SK-N-SH (cell line): ENCODE data around the gene CCL2.

Experiments used
- CHD2 ChIP-seq: fragments of 150-350 bp; IDR thresholded peaks from 2 replicates; pipeline ENCODE4 v1.6.1; 2018; ENCODE audit warnings: low read length; ENCODE audit not compliant: partially characterized antibody
- CTCF ChIP-seq: fragments of 200-600 bp; sonication (generic); IDR thresholded peaks from 2 replicates; pipeline ENCODE4 v1.6.1; 2017; ENCODE audit warnings: antibody characterized with exemption, mild to moderate bottlenecking, moderate library complexity
- EP300 ChIP-seq, 2 experiments: IDR thresholded peaks; 2 replicates each; pipeline versions ENCODE4 v1.4.0 to v1.6.1; 2012; ENCODE audit warnings: borderline replicate concordance in 1 of 2, low read depth in 1 of 2, low read length in 1 of 2
- EZH2phosphoT487 ChIP-seq: fragments of 200-600 bp; sonication (generic); IDR thresholded peaks from 2 replicates; pipeline ENCODE4 v1.6.1; 2017; ENCODE audit warnings: low read depth, mixed run types, mild to moderate bottlenecking, antibody characterized with exemption, moderate library complexity, borderline replicate concordance
- JUND ChIP-seq: IDR thresholded peaks from 2 replicates; pipeline ENCODE4 v1.4.0; 2012
- MXI1 ChIP-seq: IDR thresholded peaks from 2 replicates; pipeline ENCODE4 v1.6.1; 2012; ENCODE audit warnings: mild to moderate bottlenecking, low read depth, low read length, improper control_type of control experiment
- NFIC ChIP-seq: IDR thresholded peaks from 2 replicates; pipeline ENCODE4 v1.4.0; 2012; ENCODE audit warnings: borderline replicate concordance
- SIN3A ChIP-seq: IDR thresholded peaks from 2 replicates; pipeline ENCODE4 v1.6.1; 2012; ENCODE audit warnings: low read depth, mild to moderate bottlenecking, low read length, moderate library complexity, borderline replicate concordance
- TAF1 ChIP-seq: IDR thresholded peaks from 2 replicates; pipeline ENCODE4 v1.6.1; 2012; ENCODE audit warnings: low read depth, mild to moderate bottlenecking, low read length, moderate library complexity, borderline replicate concordance
- TCF12 ChIP-seq: IDR thresholded peaks from 2 replicates; pipeline ENCODE4 v1.4.0; 2012
- USF2 ChIP-seq: fragments of 150-350 bp; IDR thresholded peaks from 2 replicates; pipeline ENCODE4 v1.6.1; 2017; ENCODE audit warnings: antibody characterized with exemption, low read length, low read depth, borderline replicate concordance
- TF ChIP-seq, protein P1 (sequence below): IDR thresholded peaks from 2 replicates; pipeline ENCODE4 v1.4.0; 2012; ENCODE audit warnings: low read depth, borderline replicate concordance
- TF ChIP-seq, protein P2 (sequence below): IDR thresholded peaks from 2 replicates; pipeline ENCODE4 v1.4.0; 2012; ENCODE audit warnings: low read depth
- TF ChIP-seq, protein P3 (sequence below): IDR thresholded peaks from 2 replicates; pipeline ENCODE4 v1.4.0; 2012; ENCODE audit warnings: low read depth, borderline replicate concordance

DNA sequence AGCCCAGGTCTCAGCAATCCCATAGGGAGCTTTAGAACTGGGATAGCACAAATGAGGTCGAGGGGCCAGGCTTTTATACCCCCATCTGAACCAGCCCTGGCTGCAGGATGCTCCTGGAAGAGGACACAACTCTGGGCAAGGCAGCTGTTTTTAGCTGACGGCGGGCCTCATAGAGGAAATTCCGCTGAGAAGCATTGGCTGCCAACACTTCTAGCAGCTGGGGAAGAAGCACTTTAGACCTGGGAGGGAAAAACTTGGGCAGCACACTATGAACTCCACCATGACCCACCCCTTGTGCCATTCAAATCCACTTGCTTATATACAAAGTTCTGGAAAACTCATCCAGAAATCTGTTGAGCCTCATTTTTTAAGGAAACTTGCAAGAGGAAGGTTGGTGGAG is 35.5 kb downstream of the CCL2 start:
- TF ChIP-seq EP300 (IDR thresholded peaks at IDR 0.05; ENCODE audit: borderline replicate concordance in 1 of 2, low read depth in 1 of 2, low read length in 1 of 2) (no peak), CTCF (no peak), CHD2 (no peak), JUND (no peak), EZH2phosphoT487 (no peak), SIN3A (no peak), TCF12 (no peak), USF2 (no peak), NFIC (no peak), TAF1 (no peak), MXI1 (no peak)
- TF ChIP-seq, protein P1, sequence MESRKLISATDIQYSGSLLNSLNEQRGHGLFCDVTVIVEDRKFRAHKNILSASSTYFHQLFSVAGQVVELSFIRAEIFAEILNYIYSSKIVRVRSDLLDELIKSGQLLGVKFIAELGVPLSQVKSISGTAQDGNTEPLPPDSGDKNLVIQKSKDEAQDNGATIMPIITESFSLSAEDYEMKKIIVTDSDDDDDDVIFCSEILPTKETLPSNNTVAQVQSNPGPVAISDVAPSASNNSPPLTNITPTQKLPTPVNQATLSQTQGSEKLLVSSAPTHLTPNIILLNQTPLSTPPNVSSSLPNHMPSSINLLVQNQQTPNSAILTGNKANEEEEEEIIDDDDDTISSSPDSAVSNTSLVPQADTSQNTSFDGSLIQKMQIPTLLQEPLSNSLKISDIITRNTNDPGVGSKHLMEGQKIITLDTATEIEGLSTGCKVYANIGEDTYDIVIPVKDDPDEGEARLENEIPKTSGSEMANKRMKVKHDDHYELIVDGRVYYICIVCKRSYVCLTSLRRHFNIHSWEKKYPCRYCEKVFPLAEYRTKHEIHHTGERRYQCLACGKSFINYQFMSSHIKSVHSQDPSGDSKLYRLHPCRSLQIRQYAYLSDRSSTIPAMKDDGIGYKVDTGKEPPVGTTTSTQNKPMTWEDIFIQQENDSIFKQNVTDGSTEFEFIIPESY, result no peak
- TF ChIP-seq, protein P2, sequence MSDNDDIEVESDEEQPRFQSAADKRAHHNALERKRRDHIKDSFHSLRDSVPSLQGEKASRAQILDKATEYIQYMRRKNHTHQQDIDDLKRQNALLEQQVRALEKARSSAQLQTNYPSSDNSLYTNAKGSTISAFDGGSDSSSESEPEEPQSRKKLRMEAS, result no peak
- TF ChIP-seq, protein P3, sequence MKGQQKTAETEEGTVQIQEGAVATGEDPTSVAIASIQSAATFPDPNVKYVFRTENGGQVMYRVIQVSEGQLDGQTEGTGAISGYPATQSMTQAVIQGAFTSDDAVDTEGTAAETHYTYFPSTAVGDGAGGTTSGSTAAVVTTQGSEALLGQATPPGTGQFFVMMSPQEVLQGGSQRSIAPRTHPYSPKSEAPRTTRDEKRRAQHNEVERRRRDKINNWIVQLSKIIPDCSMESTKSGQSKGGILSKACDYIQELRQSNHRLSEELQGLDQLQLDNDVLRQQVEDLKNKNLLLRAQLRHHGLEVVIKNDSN, result no peak
